Neural crest cell (in vitro differentiated cells): ENCODE results near the gene CLTC. TPM values are rescaled to one million over a fixed set of nuclear protein-coding genes. Genes with fewer than 3 reads are reported as not detected.

Experiments
- DNase-seq: peaks from one replicate; pipeline ENCODE4 v3.0.0; 2021; ENCODE audit warnings: low read depth, mixed read lengths, low spot score
- H3K27ac Mint-ChIP-seq: one replicate; pipeline ENCODE4 v1.8.0; 2021; ENCODE audit warnings: mild to moderate bottlenecking, mixed read lengths; ENCODE audit not compliant: unreplicated experiment
- H3K27me3 Mint-ChIP-seq: 2 replicates; pipeline ENCODE4 v1.8.0; 2021; ENCODE audit warnings: low read depth, mild to moderate bottlenecking, mixed read lengths
- H3K36me3 Mint-ChIP-seq: 2 replicates; pipeline ENCODE4 v1.8.0; 2021; ENCODE audit warnings: low read depth, mild to moderate bottlenecking, mixed read lengths
- H3K4me1 Mint-ChIP-seq: 2 replicates; pipeline ENCODE4 v1.8.0; 2021; ENCODE audit warnings: mixed read lengths
- H3K4me3 Mint-ChIP-seq: one replicate; pipeline ENCODE4 v1.8.0; 2021; ENCODE audit warnings: mild to moderate bottlenecking, mixed read lengths
- H3K9me3 Mint-ChIP-seq: 2 replicates; pipeline ENCODE4 v1.8.0; 2021; ENCODE audit warnings: mixed read lengths
- total RNA-seq: library from RNA; stranded (reverse); gene quantifications from 2 replicates; pipeline ENCODE4 v1.2.1, GENCODE V29; 2021
- TF ChIP-seq, protein P1 (sequence below): fragments of 200-600 bp; sonication (generic); conservative IDR thresholded peaks from 2 replicates; pipeline ENCODE4 v1.5.0; 2021; ENCODE audit warnings: antibody characterized with exemption, mild to moderate bottlenecking

The CLTC gene
- total RNA-seq, 1 donor from 2014 or later = 244 TPM

DNA sequence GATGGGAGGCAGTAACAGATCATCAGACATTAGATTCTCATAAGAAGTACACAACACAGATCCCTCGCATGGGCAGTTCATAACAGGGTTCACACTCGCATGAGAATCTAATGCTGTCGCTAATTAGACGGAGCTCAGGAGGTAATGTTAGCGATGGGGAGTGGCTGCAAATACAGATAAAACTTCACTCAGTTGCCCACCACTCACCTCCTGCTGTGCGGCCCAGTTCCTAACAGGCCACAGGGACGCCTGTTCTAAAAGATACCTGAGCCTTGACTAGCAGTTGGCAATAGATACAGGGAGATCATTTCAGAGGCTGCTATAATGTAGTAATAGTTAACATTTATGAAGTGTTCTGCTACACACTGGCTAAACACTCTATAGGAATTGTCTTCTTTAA, 82.6 kb downstream of the CLTC start:
- Mint-ChIP-seq H3K27ac (no peak overlapping the region), H3K27me3 (no peaks in the 10 kb centered on the region), H3K4me1 (peaks cover 27% of the 10 kb centered on the region), H3K4me3 (peak overlapping the region; percentile 74), H3K9me3 (no peaks in the 10 kb centered on the region), H3K36me3 (peaks cover 20% of the 10 kb centered on the region)
- DNase-seq = no peak
- TF ChIP-seq, protein P1, sequence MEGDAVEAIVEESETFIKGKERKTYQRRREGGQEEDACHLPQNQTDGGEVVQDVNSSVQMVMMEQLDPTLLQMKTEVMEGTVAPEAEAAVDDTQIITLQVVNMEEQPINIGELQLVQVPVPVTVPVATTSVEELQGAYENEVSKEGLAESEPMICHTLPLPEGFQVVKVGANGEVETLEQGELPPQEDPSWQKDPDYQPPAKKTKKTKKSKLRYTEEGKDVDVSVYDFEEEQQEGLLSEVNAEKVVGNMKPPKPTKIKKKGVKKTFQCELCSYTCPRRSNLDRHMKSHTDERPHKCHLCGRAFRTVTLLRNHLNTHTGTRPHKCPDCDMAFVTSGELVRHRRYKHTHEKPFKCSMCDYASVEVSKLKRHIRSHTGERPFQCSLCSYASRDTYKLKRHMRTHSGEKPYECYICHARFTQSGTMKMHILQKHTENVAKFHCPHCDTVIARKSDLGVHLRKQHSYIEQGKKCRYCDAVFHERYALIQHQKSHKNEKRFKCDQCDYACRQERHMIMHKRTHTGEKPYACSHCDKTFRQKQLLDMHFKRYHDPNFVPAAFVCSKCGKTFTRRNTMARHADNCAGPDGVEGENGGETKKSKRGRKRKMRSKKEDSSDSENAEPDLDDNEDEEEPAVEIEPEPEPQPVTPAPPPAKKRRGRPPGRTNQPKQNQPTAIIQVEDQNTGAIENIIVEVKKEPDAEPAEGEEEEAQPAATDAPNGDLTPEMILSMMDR = no peak

DNA sequence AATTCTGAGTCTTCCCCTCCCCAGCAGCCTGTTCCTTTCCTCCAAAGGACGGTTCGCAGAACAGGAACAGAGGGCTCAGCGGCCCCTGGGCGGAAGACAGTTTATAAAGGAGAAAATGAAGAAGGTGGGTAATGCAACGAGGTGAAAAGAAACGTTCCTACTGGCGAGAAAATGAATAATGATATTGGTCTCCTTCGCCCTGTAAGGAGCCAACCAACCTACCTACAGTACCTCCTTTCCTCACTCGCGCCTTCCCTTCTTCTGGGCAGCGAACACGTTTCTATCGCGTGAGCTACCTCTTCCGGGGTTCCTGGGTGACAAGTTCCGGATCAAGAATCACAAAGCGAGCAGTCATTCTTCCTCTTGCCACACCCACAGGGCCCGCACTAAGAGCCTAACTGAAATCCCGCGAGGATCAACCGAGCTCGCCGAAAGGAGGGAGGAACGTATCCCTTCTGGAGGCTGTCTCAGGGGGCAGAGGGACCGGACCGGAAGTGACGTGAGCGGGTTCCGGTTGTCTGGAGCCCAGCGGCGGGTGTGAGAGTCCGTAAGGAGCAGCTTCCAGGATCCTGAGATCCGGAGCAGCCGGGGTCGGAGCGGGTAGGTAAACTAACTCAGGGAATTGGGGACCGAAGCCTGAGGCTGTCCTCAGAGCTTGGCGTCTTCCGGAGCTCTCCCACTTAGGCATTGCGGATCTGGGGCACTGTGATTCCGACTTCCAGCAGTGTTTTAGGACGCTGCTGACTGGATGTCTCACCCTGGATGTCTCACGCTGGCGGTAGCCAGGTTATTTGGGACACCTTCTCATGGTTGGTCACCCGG, 87.7 kb downstream of the CLTC start, which contains the start of the genes PTRH2 and VMP1:
TSS of gene PTRH2 (minus strand) at position 282 of the 822 bp plus-strand sequence. CDS start 9,452 bp downstream, outside the sequence.
TSS of gene VMP1 (plus strand) at position 506 of the 822 bp plus-strand sequence. CDS start 23,793 bp downstream, outside the sequence.
- TF ChIP-seq, protein P1 = no peak
- Mint-ChIP-seq H3K27me3 (no peaks in the 10 kb centered on the region), H3K27ac (peak within 1 kb of the TSS; percentile 98)

DNA sequence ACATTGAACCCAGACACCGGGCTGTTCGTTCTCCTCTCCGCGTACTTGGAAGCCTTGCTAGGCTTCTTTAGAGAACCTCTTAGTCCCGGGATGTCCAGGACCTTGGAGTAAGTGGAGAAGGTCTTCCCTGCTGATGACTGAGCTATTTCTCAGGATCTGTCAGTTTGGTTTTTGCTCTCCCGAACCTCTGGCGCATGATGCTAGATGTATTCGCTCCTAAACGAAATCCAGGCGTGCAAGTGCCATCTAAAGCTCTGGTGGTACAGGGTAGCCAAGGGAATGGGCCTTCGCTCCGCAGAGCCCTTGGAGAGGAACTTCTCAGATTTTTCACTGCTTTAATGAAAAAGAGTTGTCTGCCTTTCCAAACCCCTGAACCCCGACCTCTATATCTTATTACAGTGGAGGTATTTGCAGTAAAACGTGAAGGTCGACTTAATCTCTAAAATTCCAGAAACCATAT, 88.3 kb downstream of the CLTC start:
- TF ChIP-seq, protein P1 = no peak
- no peak for DNase-seq
- Mint-ChIP-seq H3K4me1 (peaks cover 42% of the 10 kb centered on the region), H3K4me3 (peak overlapping the region; percentile 95), H3K36me3 (peaks cover 6% of the 10 kb centered on the region), H3K27me3 (no peaks in the 10 kb centered on the region), H3K9me3 (no peaks in the 10 kb centered on the region), H3K27ac (peak overlapping the region; percentile 98)

More for the DNA sequence above, 87.7 kb downstream of the CLTC start, which contains the start of the genes PTRH2 and VMP1:
- no peaks in the 10 kb centered on the region for H3K9me3 Mint-ChIP-seq
- peaks cover 43% of the 10 kb centered on the region for H3K4me1 Mint-ChIP-seq
- peak within 1 kb of the TSS; percentile 95 for H3K4me3 Mint-ChIP-seq
- H3K36me3 Mint-ChIP-seq = peaks cover 6% of the 10 kb centered on the region
- peak; percentile 93 for DNase-seq

DNA sequence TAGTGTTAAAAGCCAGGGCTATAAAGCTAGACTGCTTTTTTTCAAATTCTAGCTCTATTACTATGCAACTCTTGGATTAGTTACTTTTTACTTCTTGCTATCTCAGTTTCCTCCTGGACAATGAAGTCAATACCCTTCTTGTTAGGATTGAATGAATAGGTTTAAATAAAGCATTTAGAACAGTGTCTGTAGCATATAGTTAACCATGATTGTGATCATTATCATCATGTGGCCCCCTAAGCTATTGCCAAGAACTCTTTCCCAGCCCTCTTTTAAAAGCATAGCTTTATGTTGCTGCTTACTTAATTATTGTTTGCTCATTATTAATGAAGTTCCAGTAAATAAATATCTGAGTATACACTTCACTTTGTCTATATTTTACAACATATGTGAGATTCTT, 92.2 kb downstream of the CLTC start:
- no peaks in the 10 kb centered on the region for H3K36me3 Mint-ChIP-seq
- no peak for DNase-seq
- peaks cover 27% of the 10 kb centered on the region for H3K4me1 Mint-ChIP-seq
- H3K9me3 Mint-ChIP-seq = no peaks in the 10 kb centered on the region
- H3K4me3 Mint-ChIP-seq = no peak overlapping the region
- H3K27ac Mint-ChIP-seq = no peak overlapping the region
- TF ChIP-seq, protein P1 = no peak
- H3K27me3 Mint-ChIP-seq = no peaks in the 10 kb centered on the region

DNA sequence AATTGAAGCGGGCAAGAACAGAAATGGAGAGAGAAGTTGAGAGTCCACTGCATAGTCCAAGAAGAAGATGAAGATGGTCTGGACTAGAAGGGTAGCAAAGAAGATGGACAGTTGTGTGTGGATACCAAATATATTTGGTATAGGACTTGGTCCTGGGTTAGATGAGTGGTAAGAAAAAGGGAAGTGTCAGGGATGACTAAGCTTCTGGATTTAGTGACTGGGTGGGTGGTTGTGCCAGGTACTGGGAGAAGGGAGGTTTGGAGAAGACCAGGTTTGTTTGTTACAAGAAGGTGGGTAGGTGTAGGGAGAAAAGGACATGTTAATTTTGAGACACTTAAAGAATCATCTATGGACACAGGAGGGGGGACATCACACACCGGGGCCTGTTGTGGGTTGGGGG, 93.2 kb downstream of the CLTC start:
- DNase-seq = no peak
- no peaks in the 10 kb centered on the region for H3K36me3 Mint-ChIP-seq
- no peak overlapping the region for H3K27ac Mint-ChIP-seq
- no peaks in the 10 kb centered on the region for H3K9me3 Mint-ChIP-seq
- TF ChIP-seq, protein P1 = no peak
- H3K4me1 Mint-ChIP-seq = peaks cover 21% of the 10 kb centered on the region
- H3K4me3 Mint-ChIP-seq = no peak overlapping the region
- H3K27me3 Mint-ChIP-seq = no peaks in the 10 kb centered on the region
